ENCODE results near the gene MYH11.
"Not testable (repeated sequence)": the region's sequence is repeated elsewhere in the genome, so short reads cannot be mapped to it uniquely, and the experiment has no call there.

Gene MYH11

DNA sequence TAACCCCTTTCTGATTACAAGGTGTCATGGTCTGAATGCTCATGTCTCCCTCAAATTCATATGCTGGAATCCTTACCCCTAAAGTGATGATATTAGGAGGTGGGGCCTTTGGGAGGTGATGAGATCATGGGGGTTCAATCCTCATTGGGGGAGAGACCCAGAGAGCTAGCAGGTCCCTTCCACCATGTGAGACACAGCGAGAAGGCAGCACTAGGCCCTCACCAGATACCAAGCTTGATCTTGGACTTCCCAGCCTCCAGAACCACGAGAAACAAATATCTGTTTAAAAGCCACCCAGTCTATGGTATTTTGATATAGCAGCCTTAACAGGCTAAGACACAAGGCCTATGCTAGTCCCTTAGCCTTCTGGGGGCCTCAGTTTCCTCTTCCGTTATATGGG, 45.9 kb downstream of the MYH11 start:
- no peak for TF ChIP-seq CTCF (IDR thresholded peaks at IDR 0.05; ENCODE audit: borderline replicate concordance, insufficient read depth, low read depth, low read length)
- H3K4me3 ChIP-seq (ENCODE audit: low read depth, low read length): no peak overlapping the region

GRCh38 chr16:15810411-15810810, 46.4 kb downstream of the MYH11 start:
- no peak overlapping the region for H3K4me3 ChIP-seq (ENCODE audit: low read depth, low read length)
- TF ChIP-seq CTCF (IDR thresholded peaks at IDR 0.05; ENCODE audit: borderline replicate concordance, insufficient read depth, low read depth, low read length): no peak

DNA sequence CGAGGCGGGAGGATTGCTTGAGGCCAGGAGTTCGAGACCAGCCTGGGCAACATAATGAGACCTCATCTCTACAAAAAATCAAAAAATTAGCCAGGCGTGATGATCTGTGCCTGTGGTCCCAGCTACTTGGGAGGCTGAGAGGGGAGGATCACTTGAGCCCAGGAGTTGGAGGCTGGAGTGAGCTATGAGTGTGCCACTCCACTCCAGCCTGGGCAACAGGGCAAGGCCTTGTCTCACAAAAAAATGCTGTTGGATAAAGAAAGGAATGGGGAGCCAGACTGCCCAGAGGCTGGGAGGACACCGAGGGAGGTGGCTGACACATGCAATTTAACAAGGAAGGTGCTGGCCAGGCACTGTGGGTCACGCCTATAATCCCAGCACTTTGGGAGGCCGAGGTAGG, 47.5 kb downstream of the MYH11 start:
- not testable (repeated sequence) for H3K4me3 ChIP-seq (ENCODE audit: low read depth, low read length)

- no peak overlapping the region for H3K4me3 ChIP-seq (ENCODE audit: low read depth, low read length)
- TF ChIP-seq CTCF (IDR thresholded peaks at IDR 0.05; ENCODE audit: borderline replicate concordance, insufficient read depth, low read depth, low read length): no peak
Measured at GRCh38 chr16:15808071-15808470, 48.8 kb downstream of the MYH11 start.

DNA sequence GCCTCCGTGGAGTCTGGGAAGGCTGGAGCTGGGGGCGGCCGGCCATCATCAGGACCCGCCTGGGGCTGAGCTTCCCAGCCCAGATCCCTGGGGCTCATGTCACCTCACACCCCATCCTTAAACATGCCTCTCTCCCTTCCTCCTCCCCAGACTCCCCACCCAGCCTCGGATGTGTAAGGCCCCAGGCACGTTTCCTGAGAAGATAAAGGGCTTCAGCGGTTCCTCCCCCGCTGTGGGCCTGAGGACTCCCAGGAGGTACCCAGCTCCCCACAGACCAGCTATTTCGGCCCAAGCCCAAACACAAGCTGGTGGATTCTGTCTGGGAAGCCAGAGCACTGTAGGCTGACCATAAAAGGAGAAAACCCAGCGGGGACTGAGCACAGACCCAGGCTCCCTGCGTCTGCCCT, 49.2 kb downstream of the MYH11 start:
- H3K4me3 ChIP-seq (ENCODE audit: low read depth, low read length): no peak overlapping the region
- no peak for TF ChIP-seq CTCF (IDR thresholded peaks at IDR 0.05; ENCODE audit: borderline replicate concordance, insufficient read depth, low read depth, low read length)

GRCh38 chr16:15803618-15804017, 53.2 kb downstream of the MYH11 start:
- no peak overlapping the region for H3K4me3 ChIP-seq (ENCODE audit: low read depth, low read length)
- no peak for TF ChIP-seq CTCF (IDR thresholded peaks at IDR 0.05; ENCODE audit: borderline replicate concordance, insufficient read depth, low read depth, low read length)

DNA sequence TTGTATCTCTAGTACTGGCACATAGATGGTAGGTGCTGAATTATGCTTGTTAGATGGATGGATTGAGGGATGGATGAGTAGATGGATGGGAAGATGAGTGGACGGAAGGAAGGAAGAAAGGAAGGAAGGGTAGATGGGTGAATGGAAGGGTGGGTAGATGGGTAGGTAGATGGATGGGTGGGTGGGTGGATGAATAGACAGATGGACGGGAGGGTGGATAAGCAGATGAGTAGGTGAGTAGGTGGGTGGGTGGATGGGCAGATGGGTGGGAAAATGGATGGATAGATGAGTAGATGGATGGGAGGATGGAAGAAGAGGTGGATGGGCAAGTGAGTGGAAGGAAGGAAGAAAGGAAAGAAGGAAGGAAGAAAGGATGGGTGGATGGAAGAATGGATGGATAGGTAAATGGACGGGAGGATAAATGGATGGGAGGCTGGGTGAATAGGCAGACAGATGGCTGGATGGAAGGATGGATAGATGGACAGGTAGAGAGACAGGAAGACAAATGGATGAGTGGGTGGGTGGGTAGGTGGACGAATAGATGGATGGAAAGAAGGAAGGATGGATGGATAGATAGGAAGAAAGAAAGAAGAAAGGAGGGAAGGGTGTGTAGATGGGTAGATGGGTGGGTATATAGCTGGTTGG, 56.9 kb downstream of the MYH11 start:
- TF ChIP-seq CTCF (IDR thresholded peaks at IDR 0.05; ENCODE audit: borderline replicate concordance, insufficient read depth, low read depth, low read length): no peak
- H3K4me3 ChIP-seq (ENCODE audit: low read depth, low read length): no peak overlapping the region

DNA sequence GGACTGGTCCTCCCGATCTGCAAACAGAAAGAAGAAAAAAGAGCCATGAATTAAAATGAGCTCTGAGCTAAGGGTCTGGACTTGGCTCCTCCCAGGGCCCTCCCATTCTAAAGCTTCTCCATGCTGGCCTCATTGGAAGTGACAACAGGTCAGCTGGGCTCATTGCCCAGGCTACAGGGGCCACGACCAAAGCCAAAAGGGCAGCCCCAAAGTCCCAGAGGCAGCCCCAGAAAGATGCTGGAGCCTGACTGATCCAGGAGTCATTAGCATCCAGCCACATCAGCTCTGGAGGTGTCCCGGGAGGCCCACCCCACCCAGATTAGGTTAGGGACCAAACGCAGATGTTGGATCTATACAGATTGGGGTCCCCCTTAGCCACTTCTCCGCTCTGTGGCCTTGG, 58.2 kb downstream of the MYH11 start:
- no peak overlapping the region for H3K4me3 ChIP-seq (ENCODE audit: low read depth, low read length)
- no peak for TF ChIP-seq CTCF (IDR thresholded peaks at IDR 0.05; ENCODE audit: borderline replicate concordance, insufficient read depth, low read depth, low read length)

Data from GM12875 (cell line).